Right forelimb (tissue), 1 donor: Measurements from ENCODE around the gene SERP2.

ENCODE experiments used
- DNase-seq: peaks from one replicate; pipeline ENCODE4 v3.0.0-alpha.2; 2018

The SERP2 gene

DNA sequence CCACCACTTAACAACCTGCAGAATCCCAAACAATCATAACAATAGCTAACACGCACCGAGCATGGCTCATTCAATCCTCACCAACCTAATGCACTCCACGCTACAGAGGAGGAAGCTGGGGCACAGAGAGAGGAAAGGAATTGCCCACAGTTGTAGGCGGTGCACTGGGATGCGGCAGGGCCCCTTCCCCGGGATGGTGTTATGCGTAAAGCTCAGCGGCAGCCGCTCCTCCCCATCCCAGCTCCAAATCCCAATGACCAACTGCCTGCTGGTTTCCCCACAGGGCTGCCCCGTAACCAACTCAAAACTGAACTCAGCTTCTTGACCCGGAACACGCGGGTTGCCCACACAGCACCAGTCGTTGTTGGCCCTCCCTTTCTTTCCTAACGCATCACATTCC, 42.2 kb downstream of the SERP2 start:
- DNase-seq, result no peak

DNA sequence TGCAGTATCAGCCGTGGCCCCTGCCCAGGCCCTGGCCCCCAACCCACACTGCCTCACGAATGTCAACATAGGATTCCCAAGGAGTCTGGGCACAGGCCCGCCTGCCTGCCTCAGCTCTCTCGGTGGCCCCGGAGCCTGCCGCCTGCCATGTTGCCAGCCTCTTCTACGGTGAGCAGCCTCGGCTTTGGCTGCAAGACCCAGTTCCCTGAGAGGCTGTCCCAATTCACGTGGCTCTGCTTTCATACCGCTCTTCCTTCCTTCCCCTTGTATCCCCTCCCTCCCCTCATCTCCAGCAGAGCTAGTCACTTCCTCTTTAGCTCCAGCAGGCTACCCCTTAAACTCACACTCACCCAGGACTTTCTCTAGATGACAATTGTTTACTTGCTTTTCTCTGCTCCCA, 42.7 kb downstream of the SERP2 start:
- DNase-seq, result peak; percentile 23

DNA sequence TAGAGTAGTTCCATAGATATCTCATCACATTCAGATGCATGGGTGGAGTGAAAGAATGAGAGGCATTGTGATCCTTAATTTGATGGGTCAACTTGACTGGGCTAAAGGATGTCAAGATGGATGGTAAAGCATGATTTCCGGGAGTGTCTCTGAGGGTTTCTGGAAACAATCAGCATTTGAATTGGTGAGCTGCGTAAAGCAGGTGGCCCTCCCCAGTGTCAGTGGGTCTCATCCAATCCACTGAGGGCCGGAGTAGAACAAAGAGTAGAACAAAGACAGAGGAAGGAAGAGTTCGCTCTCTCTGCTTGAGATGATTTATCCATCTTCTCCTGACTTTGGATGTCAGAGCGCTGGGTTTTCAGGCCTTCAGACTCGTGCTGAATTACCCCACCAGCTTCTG, 43.1 kb downstream of the SERP2 start:
- no peak for DNase-seq

DNA sequence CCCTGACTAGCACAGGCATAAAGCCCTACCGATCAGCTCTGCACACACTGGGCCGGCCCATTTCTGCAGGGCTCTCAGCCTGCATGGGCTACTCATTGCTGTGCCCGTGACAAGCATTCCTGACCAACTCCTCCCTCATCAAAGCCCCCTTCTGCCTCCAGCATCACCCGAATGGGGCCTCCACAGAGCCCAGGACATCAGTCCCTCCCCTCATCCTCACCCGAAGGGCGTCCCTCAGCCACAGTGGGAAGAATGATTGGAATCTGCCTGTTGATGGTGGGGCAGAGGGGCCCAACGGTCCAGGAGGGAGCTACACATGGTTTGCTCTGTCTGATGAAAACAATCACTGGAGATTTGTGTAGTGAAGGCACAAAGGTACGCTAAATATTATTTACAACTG, 43.8 kb downstream of the SERP2 start:
- DNase-seq, result no peak

DNA sequence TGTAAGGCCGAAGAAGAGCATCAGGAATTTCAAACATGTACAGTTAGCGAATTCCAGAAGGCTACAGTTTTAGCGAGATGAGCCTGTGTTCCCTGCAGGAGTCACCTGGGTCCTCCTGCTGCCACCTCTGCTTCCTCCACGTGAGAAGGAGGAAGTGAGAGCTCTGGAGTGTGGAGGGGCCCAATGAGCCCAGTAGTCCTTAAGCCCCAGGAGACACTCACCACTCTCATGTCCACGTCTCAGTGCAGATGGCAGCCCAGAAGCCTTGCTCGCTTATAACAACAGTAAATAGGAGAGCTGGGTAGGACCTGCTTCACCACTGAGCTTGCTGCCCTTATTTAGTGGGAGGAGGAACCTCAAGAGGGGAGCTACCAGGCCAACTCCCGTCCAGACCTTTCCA, 44.3 kb downstream of the SERP2 start:
- peak; percentile 30 for DNase-seq

DNA sequence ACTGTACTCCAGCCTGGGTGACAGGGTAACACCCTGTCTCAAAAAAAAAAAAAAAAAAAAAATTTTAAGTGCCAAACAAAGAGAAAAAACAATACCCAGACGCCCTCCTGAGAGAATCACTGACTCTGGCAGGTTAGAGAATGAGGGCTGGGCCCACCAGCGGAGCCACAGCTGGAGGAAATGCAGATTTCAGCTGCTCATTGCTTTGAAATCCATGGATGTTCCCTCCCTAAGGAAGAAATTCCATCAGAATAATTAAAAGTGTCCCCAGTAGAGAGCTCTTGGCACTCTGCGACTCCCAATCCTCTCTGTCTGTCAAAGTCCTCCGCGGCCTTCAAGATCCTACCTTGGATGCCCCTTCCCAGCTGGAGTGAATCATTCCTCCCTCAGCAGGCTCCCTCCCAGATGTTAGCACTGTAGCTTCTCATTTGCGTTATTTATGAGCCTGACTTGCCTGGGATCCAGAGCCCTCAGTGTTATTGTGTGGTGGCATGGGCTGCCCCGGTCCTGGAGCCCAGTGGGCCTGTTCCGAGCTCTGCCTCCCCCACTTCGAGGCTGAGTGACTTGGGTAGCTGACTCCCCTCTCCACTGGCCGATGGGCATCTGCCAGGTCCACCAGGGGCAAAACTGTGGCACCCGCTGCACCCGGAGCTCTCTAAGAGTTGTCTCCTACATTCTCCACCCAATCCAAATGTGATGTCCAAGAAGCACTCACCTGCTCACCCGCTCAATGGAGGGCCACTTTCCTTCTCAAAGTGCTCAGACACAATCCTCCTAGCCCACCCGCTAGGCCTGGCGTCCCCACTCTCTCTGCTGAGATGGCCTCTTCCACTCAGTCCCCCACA, 47.0 kb downstream of the SERP2 start:
- peak; percentile 15 for DNase-seq

DNA sequence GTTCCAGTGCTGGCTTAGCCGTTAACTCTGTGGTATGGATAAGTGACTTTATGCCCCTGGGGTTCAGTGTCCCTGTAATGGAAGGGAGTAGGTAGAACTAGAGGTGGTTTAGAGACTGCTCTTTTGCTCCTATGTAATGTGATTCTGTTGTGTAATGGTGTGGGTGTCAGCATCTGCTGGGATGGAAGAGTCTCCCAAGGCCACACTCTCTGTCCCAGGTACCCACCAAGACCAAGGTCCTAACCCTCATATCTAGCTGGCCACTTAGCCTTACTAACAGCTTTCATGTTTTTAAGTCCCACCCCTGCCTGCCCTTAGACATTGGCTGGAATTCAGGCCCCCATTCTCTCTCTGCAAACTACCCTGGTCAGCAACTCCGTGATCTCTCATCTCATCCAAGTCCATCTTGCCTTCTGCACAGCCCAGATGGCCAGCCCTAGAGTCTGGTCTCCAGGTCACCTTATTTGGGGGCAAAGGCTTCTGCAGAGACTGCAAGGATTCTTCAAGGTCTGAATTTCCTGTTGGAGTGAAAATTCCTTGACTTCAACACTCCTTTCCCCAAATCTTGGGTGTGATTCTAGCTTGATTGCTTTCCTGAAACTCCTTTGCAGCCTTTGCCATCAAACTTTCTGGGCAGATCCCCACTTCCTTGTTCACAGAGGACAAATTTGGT, 48.4 kb downstream of the SERP2 start:
- no peak for DNase-seq

DNA sequence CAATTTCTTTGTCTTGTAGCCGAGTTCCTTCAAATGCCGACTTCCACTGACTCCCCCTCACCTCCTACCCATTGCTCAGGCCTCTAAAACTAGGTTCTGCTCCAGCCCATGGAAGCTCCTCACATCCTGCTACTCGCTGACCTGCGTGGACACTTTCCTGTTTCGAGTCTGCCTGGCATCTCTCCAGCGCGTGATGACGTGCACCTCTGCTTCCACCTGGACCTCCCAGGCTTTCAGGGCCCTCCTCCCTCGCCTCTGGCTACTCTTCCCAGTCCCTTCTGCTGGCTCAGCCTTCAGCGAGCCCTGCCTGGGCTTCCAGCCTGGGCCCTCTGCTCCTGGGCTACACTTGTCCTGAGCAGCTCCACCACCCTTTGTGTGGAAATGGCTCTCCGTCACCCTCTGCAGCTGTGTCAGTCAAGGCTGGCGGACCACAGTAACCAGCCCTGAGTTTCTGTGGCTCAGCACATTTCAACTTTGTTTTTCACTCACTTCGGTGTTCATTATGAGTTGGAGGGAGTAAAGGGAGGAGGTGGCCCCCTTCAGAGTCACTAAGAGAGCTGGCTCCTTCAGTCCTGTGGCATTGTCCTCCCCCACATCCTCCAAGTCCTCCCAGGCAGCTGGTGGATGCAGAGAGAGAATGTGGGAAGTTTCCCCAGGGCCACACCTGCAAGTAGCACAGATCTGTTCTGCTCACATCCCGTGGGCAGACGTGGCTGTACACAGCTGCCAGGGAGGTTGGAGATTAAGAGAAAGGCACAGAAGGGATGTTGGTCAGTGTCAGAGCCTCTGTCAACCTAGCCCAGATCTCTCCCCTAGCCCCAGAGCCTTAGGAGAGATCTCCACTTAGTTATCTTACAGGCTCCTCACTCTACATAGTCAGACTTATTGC, 49.4 kb downstream of the SERP2 start:
- DNase-seq, result peak; percentile 39

DNA sequence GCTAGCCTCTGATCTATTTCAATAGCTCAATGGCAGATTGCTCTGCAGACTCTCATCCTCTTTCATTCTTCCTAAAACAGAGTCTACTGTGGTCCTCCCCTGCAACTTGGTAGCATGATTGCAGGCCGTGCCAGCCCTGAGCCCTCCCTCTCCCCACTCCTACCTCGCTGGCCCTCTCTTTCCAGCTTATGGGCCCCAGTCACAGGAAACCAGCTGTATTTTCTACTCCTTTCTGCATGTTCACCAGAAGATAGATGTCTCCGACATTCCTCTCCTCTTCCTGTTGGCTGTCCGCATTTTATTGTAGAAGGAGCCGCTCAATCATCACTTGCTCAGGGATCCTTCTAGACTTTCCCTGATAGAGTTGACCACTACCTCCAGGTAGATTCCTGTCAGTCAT, 50.2 kb downstream of the SERP2 start:
- no peak for DNase-seq

DNA sequence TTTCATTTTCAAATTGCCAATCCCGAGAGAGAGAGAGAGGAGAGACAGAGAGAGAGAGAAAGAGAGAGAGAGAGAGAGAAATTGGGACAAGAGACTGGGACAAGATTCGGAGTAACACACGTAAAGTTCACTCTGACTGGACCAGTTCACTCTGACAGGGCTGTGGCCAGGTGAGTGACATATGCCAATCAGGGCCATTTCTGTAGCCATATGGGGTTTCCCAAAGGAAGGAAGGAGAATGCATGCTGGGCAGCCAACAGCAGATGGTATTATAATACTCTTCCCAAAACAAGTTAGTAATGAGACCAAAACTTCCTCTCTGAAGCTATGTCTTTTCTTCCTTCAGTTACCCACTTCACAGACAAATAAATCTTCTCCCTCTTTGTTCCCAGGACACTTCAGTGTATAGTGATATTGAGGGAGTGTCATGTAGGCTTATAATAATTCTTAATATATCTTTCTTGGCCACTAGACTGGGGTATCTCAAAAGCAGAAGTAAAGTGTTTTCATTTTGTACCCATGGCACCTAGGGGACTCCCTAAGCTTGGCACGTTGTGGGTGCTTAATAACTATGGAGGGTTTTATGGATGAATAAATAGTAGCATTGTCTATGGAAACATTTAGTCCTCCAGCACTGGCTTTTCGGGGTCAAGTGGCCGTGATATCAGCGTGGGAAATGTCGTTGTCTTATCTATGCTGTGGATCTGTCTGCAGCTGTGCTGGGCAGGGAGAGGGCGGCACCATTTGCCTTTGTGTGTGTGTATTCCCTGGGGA, 51.6 kb downstream of the SERP2 start:
- DNase-seq, result peak; percentile 26

DNA sequence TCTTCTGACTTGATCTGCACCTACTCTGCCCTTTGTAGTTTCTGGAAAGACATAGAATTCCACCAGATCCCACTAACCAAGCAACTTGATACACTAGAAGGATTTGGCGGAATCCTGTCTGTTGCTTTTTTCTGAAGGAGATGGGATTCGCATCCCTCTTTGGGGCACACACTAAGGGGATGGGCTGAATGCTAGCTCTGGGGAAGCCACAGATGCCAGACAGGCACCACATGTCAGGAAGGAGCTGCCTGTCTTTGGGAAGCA, 52.1 kb downstream of the SERP2 start:
- DNase-seq, result no peak

DNA sequence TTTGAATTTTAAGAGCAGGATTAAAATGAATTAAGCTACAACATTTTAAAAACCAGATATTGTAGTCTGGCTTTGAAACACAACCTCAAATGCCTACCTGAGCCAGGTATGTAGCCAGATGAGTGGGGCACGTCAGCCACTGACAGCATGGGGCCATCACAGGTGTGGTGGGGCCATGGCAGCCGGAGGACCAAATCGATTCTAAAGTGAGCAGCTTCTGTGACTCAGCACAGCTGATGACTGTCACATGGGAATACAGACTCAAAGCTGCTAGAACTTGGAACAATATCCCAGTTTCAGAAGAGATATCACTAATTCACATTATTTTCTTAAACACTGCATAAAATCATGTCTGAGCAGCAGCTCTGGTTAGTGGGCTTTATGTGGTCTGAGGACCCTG, 52.8 kb downstream of the SERP2 start:
- no peak for DNase-seq

DNA sequence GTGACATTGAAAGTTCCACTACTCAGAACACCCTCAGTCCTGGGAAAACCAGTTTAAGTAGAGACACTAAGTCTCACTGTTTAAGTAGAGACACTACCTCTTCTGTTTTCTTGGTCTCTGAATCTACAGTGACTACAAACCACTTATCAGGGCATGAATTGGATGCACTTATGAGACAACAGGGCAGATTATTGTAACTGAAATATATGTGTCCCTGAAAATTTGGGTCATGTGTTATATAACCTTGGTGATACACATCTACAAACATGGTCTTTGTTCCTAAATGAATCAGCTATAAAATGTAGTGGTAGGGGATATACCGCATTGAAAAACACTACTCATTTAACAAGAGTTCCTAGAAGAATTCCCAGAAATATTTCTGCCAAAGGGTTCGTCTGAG, 55.7 kb downstream of the SERP2 start:
- DNase-seq, result no peak

DNA sequence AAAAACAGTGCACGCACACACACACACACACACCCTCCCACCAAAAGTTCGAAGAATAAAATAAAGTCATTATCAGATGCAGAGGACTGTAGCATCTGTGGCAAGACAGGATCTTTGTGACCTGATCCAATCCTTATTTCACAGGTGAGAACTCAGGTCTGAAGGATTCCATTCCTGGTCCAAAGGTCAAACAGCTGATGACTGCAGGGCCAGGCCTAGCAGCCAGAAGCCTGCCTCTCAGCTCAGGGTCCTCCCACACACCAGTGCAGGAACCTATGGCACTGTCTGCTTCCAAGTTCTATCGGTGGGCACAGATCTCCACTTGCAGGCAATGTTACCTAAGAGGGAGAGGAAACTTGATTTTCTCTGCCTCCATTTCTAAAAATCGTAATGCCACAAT, 57.5 kb downstream of the SERP2 start:
- peak; percentile 19 for DNase-seq

DNA sequence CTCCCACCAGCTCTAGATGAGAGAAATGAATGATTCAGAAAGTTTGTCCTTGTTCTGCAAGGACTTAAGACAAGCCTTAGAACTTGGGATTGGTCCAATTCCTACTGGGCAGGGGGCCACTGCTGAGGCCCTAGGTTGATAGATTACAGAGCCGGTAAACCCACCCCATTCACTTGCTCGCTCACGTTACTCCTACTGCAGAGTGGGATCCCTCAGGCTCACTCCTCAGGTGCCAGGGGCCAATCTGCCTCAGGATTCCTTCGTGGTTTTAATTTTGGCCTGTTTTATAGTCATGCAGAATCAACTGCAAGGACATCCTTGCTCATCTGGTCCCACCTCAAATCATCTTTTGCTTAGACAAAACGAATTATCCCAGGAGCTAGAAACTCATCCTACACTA, 59.0 kb downstream of the SERP2 start:
- peak; percentile 42 for DNase-seq

DNA sequence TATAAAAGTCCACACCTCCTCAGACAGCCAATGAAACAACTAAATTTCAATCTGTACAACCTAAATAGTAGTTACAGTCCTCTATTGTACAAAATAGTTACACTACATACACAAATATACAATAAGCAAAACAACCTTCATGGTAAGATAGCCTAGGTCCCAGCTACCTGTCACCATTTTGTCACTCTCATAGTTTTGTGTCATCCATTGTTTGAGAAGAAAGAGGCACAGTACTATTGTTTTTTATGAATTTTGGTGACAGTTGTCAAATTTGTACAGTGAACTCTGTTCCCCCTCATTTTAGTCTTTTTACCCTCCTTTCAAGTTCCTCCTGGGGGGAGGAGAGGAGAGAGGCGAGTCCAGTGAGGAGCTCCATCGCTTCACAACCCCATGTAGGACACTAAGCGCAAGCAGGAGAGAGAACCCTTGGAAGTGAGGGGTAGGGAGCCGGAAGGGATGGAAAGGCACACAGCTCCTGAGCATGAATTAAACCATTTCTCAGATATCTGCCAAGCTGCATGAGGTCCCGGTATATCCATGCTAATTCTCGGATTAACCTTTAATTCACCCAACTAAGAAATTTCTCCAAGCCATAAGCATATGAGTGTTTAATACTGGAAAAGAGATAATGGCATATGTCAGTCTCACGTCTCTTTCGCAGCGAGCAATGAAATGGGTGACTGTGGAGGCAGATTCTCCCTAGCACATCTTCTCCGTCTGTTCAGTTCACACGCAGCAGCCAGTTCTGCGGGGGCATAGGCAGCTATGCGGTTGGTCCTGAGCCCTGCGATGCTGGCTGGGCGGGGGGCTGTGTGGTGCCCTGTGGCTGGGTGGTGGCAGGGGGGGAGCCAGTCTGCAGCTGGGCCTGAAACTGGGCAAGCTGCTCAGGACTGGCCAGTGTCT, 60.5 kb downstream of the SERP2 start:
- peak; percentile 48 for DNase-seq

DNA sequence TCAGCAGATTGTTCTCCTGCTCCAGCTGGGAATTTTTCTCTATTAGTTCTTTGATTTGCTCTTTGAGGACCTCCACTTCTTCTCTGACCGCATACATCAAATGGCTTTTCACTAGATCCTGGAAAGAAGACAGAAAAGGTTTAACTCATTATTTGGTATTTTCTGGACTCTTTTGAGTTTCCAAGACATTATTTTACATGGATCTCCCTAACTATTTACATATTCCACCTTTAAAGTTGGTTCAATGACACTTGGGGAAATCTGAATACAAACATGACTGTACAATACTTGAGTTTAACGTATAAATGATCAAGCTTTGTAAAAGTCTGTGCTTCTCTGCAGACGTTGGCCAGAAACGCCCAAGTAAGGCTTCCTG, 61.1 kb downstream of the SERP2 start:
- no peak for DNase-seq

DNA sequence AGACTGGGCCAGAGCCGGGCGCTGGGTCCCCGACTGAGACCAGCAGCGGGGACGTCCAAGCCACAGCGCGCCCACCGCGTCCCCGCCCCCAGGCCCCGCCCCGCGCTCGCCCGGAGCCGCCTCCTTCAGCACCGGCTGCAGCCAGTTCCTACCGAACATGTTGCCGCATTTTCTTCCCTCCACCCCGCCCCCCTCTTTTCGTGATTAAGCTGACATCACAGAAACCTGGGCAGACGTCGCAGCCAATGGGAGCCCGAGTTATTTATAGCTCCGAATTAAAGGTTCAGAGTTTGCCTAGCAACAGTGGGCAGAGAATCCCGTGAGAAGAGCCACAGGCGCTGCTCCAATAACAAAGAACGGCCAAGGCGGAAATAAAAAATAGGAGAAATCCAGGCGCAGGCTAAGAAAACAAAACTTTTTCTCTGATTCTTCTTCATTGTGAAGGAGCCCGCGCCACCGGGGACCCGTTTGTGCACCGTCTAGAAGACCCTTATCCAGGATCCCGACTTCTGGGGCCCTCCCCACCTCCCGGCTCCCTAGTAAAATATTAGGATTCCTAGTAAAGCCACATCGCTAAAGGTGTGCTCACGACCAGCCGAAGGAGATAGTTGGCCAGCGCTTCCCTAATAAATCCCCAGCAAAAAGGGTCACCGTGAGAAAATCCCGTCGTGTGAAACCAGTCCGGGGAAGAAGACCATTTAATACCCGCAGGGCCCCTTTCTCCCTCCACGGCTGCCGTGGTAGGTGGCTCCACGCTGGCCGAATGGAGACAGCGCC, 61.7 kb downstream of the SERP2 start:
- DNase-seq, result peak; percentile 97

DNA sequence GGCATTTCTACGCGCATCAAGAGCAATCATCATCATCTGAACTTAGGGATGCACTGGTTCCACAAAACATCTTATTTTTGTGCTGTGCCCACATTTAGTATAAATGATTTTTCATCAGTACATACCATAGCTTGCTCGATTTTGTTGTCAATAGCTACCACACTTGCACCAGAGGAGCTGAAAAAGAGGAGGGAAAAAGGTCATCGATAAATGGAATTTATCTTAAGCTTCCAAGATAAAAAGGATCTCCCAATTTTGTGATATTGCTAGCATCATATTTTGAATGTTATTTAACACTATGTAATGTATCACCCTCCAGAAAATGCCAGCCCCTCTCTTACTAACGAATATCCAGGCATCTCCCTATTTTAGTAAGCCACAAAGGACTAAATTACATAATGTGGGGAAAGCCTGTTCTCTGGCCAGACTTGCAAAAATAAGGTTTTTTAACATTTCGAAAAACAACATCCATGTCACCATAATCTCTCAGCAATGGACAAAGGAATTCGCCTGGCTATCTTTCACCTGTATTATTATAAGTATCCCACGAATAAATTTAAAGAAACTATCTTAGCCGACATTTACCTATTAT, 62.4 kb downstream of the SERP2 start:
- no peak for DNase-seq

DNA sequence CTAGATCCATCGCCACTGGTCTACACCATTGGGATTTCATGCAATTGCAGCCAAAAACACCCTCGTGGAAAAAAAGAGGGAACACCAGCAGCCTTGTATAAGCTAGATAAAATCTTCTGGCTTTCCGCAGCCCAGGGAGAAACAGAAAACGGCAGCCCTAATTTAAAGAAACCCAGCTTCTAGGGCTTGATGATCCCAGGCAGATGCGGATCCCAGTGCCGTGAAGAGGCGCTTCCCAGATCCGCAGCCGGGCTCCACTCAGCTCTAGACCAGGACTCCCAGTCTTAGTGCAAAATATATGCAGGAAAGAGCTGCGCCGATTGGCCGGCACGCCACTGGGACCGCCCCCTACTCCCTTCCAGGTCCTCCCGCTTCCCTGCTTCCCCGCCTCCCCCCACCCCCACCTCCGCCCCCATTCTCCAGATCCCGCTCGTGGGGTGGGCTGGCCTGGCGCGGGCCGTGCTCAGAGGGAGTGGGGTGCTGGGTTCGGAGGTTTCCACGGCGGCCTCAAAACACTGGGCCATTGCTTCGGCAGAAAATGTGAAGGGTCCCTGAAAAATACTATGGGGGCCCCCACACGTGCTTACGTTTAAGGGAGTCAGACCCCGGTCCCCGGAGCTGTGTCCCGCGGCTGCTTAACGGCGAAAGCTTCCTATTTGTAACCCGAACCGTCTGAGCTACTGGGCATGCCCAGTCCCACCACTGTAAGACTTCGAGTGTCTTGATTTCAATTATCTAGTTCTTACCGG, 63.1 kb downstream of the SERP2 start:
- peak; percentile 97 for DNase-seq
